ENCODE data around the gene MUC20.
"Not testable (repeated sequence)": the region's sequence is repeated elsewhere in the genome, so short reads cannot be mapped to it uniquely, and the experiment has no call there.

The MUC20 gene

GRCh38 chr3:195757438-195757770, 36.6 kb downstream of the MUC20 start:
- no peak for DNase-seq

GRCh38 chr3:195757827-195758226, 37.0 kb downstream of the MUC20 start:
- no peak for DNase-seq

GRCh38 chr3:195758721-195759353, 38.1 kb downstream of the MUC20 start:
- no peak for DNase-seq

- no peak for DNase-seq
Observed at GRCh38 chr3:195760345-195761122, 39.8 kb downstream of the MUC20 start.

- no peak for DNase-seq
Observed at GRCh38 chr3:195761123-195761566, 40.4 kb downstream of the MUC20 start.

- no peak for DNase-seq
Observed at GRCh38 chr3:195761567-195762248, 40.9 kb downstream of the MUC20 start.

- no peak for DNase-seq
Observed at GRCh38 chr3:195762249-195762585, 41.4 kb downstream of the MUC20 start.

- DNase-seq: no peak
Observed at GRCh38 chr3:195762611-195763010, 41.8 kb downstream of the MUC20 start.

GRCh38 chr3:195763076-195763830, 42.5 kb downstream of the MUC20 start:
- no peak for DNase-seq

- no peak for DNase-seq
Observed at GRCh38 chr3:195763843-195764825, 43.4 kb downstream of the MUC20 start.

GRCh38 chr3:195764961-195765706, 44.4 kb downstream of the MUC20 start:
- DNase-seq: no peak

- DNase-seq: no peak
Observed at GRCh38 chr3:195766671-195767070, 45.9 kb downstream of the MUC20 start.

- no peak for DNase-seq
Observed at GRCh38 chr3:195767792-195768191, 47.0 kb downstream of the MUC20 start.

GRCh38 chr3:195768414-195768813, 47.6 kb downstream of the MUC20 start:
- DNase-seq: no peak

GRCh38 chr3:195768831-195769303, 48.1 kb downstream of the MUC20 start:
- no peak for DNase-seq

- DNase-seq: no peak
Observed at GRCh38 chr3:195769551-195769950, 48.8 kb downstream of the MUC20 start.

GRCh38 chr3:195770081-195770840, 49.5 kb downstream of the MUC20 start:
- no peak for DNase-seq

- DNase-seq: not testable (repeated sequence)
Observed at GRCh38 chr3:195770841-195771645, 50.3 kb downstream of the MUC20 start.

- DNase-seq: no peak
Observed at GRCh38 chr3:195771646-195772300, 51.0 kb downstream of the MUC20 start.
